Suprapubic skin (tissue), 3 donors: ENCODE data around the gene LAMC3.

Experiments used
- POLR2AphosphoS5 ChIP-seq, 3 donors: sonication (generic); formaldehyde crosslinking; IDR thresholded peaks; one replicate each; pipeline ENCODE4 v1.6.1; 2017; ENCODE audit warnings: antibody characterized with exemption in 3 of 3
- TF ChIP-seq, protein P1 (sequence below), 2 donors: fragments of 200-600 bp in 1 of 2; fragments of 450-650 bp in 1 of 2; sonication (generic) in 1 of 2; IDR thresholded peaks; one replicate each; pipeline ENCODE4 v1.5.1; 2016 to 2019; ENCODE audit warnings: antibody characterized with exemption in 2 of 2, mild to moderate bottlenecking in 1 of 2, moderate library complexity in 1 of 2

DNA sequence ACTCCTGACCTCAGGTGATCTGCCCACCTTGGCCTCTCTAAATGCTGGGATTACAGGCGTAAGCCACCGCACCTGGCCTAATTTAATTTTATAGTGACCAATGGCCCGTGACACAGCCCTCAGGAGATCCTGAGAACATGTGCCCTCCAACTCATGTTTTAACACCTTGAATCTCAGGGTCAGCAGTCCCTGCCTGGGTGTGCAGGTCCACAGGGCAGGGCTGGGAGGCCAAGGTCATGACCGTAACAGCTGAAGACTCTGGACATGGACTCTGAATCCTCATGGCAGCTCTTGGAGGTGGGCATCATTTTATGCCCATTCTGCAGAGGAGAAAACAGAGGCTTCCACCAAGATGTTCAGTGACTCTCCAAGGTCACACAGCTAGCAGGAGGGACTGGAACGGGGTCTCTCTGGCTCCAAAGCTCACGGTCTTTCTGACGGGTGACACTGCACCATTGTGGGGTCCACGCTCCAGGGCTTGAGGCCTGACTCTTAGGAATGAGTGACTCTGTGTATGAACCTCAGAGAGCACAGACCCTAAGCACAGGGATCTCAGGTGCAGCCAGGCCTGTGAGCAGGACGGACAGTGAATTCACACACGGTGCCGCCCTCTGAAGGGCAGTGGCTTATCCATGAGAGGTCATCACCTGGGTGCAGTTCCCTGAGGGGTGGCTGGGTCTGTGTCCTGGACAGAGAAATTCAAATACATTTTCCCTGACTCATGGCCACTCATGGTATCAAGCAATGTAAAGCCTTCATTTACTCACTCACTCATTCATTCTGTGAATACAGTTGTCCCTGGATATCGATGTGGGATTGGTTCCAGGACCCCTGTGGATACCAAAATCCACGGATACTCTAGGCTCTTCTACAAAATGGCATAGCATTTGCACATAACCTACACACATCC lies 32.8 kb upstream of the LAMC3 start:
- TF ChIP-seq, protein P1, sequence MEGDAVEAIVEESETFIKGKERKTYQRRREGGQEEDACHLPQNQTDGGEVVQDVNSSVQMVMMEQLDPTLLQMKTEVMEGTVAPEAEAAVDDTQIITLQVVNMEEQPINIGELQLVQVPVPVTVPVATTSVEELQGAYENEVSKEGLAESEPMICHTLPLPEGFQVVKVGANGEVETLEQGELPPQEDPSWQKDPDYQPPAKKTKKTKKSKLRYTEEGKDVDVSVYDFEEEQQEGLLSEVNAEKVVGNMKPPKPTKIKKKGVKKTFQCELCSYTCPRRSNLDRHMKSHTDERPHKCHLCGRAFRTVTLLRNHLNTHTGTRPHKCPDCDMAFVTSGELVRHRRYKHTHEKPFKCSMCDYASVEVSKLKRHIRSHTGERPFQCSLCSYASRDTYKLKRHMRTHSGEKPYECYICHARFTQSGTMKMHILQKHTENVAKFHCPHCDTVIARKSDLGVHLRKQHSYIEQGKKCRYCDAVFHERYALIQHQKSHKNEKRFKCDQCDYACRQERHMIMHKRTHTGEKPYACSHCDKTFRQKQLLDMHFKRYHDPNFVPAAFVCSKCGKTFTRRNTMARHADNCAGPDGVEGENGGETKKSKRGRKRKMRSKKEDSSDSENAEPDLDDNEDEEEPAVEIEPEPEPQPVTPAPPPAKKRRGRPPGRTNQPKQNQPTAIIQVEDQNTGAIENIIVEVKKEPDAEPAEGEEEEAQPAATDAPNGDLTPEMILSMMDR (IDR thresholded peaks at IDR 0.05): no peak
- no peak for TF ChIP-seq POLR2AphosphoS5 (IDR thresholded peaks at IDR 0.05)
